NCI-H128 (cell line): ENCODE results near the gene PCDHGA5.
A peak's percentile ranks its signal among the peaks of the same experiment; 100 is the strongest.
"Not testable (repeated sequence)": the region's sequence is repeated elsewhere in the genome, so short reads cannot be mapped to it uniquely, and the experiment has no call there.

Experiments used
- DNase-seq: peaks from one replicate; lab custom pipeline; 2025; ENCODE audit not compliant: unreplicated experiment; lab: John Stamatoyannopoulos, UW

The PCDHGA5 gene

DNA sequence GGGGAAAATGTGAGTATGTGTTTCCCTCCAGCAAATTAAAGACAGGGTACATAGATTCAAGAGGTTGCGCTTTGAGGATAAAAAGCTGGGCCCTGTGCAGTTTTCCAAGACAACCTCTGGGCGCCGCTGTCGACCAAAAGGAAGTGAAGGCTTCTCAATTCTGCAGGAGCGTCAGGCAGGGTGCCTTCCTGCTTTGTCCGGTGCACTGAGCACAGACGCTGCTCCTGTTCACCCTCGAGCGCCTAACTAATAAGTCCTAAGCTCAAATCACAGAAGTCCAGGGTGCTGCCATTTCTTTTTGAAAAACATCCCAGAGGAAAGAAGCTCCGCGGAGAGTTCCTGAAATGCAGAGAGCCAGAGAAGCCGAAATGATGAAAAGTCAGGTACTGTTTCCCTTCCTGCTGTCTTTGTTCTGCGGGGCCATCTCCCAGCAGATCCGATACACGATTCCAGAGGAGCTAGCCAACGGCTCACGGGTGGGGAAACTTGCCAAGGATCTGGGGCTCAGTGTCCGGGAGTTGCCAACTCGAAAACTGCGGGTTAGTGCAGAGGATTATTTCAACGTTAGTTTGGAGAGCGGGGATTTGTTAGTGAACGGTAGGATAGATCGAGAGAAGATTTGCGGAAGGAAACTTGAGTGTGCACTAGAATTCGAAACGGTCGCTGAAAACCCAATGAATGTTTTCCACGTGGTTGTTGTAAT is 13.9 kb upstream of the PCDHGA5 start, which contains the start of gene PCDHGB1:
PCDHGB1 (plus strand) TSS at position 183 of the 703 bp plus-strand sequence; CDS start at position 345, 162 bp downstream.
- no peak for DNase-seq

DNA sequence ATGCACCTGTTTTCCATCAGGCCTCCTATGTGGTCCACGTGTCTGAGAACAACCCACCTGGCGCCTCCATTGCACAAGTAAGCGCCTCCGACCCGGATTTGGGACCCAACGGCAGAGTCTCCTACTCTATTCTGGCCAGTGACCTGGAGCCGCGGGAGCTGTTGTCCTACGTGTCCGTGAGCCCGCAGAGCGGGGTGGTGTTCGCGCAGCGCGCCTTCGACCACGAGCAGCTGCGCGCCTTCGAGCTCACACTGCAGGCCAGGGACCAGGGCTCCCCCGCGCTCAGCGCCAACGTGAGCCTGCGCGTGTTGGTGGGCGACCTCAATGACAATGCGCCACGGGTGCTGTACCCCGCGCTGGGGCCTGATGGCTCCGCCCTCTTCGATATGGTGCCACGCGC is 12.4 kb upstream of the PCDHGA5 start:
- no peak for DNase-seq

DNA sequence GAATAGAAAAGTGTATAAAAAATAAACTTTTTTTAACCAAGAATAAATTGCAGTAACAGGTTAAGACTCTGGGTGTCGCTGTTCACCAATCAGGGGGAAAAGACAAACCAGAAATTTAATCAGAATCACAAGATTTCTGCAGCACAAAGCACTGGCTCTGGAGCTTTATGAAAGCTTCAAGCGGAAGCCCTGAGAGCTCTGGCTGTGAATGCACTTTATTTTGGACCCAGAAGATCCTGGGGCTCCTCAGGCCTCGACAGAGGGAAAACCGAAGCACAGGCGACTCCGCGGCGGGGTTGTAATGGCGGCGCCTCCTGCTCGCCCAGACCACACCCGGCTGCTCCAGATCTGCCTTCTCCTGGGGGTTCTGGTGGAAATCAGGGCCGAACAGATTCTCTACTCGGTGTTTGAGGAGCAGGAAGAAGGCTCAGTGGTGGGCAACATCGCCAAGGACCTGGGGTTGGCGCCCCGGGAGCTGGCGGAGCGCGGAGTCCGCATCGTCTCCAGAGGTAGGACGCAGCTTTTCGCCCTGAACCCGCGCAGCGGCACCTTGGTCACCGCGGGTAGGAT is 9.0 kb upstream of the PCDHGA5 start, which contains the start of gene PCDHGA4:
PCDHGA4 (plus strand) TSS at position 122 of the 570 bp plus-strand sequence; CDS start at position 209, 87 bp downstream.
- DNase-seq, result no peak

DNA sequence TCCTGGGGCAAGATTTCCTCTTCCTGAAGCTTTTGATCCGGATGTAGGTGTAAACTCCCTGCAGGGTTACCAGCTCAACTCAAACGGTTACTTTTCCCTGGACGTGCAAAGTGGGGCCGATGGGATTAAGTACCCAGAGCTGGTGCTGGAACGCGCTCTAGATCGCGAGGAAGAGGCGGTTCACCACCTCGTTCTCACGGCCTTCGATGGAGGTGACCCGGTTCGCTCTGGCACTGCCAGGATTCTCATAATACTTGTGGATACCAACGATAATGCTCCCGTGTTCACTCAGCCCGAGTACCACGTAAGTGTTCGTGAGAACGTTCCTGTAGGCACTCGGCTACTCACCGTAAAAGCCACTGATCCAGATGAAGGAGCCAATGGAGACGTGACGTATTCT is 8.3 kb upstream of the PCDHGA5 start:
- DNase-seq, result no peak

DNA sequence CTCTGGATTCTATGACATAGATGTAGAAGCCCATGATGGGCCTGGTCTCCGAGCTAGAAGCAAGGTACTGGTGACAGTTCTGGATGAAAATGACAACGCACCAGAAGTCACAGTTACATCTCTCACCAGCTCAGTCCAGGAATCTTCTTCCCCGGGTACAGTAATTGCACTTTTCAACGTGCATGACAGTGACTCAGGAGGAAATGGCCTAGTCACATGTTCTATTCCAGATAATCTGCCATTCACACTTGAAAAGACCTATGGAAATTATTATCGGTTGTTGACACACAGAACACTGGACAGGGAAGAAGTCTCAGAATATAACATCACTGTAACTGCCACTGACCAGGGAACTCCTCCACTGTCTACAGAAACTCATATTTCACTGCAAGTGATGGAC is 7.8 kb upstream of the PCDHGA5 start:
- DNase-seq, result no peak

DNA sequence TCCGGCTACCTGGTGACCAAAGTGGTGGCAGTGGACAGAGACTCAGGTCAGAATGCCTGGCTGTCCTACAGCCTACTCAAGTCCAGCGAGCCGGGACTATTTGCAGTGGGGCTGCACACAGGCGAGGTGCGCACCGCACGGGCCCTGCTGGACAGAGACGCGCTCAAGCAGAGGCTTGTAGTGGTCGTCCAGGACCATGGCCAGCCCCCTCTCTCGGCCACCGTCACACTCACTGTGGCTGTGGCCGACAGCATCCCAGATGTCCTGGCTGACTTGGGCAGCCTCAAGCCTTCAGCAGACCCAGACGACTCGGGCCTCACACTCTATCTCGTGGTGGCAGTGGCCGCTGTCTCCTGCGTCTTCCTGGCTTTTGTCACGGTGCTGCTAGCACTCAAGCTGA is 7.0 kb upstream of the PCDHGA5 start:
- no peak for DNase-seq

DNA sequence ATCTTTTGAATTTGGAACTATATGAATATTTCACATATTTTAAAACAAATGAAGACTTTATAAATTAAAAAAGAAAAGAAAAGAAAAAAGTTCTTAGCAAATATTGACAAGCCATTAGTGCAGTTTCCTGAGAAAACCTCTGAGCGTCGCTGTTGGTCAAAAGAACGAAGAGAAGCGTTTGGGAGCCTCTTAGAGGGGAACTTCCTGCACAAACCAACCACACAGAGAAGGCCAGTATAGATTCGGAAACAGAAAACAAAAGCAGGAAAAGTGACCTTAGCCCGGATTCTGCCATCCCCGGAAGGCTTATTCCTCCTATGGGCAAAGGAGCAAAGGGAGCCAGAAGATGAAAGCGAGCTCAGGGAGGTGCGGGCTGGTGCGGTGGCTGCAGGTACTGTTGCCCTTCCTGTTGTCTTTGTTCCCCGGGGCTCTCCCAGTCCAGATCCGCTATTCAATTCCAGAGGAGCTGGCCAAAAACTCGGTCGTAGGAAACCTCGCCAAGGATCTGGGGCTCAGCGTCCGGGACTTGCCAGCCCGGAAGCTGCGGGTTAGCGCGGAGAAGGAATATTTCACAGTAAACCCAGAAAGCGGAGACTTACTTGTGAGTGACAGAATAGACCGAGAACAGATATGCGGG is 4.1 kb upstream of the PCDHGA5 start, which contains the start of gene PCDHGB2:
PCDHGB2 (plus strand) TSS at position 205 of the 637 bp plus-strand sequence; CDS start at position 347, 142 bp downstream.
- DNase-seq, result peak; percentile 17

DNA sequence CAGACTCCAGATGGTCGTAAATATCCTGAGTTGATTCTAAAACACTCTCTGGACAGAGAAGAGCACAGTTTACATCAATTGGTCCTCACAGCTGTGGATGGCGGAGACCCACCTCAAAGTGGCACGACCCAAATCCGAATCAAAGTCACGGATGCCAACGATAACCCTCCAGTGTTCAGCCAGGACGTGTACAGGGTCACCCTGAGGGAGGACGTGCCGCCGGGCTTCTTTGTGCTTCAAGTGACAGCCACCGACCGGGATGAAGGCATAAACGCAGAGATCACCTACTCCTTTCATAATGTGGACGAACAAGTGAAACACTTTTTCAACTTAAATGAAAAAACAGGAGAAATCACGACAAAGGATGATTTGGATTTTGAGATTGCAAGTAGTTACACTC is 3.3 kb upstream of the PCDHGA5 start:
- no peak for DNase-seq

DNA sequence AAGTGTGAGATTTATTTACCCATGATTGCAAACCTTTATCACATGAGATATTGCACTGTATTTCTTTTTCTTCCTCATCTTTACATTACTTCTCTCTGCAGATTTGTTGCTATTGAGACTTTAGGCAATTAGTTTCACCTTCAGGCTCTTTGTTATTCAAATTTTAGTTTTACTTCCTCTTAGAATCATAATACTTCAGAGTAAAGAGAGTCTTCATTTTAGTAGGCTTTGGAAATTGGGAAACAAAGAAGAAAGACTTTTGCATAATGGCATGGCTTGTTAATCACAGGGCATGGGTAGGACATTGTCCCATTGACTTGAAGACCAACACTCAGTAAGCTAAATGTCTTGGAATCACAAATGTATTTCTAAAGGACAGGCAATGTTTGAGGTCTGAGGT is 1.2 kb upstream of the PCDHGA5 start:
- DNase-seq, result no peak

DNA sequence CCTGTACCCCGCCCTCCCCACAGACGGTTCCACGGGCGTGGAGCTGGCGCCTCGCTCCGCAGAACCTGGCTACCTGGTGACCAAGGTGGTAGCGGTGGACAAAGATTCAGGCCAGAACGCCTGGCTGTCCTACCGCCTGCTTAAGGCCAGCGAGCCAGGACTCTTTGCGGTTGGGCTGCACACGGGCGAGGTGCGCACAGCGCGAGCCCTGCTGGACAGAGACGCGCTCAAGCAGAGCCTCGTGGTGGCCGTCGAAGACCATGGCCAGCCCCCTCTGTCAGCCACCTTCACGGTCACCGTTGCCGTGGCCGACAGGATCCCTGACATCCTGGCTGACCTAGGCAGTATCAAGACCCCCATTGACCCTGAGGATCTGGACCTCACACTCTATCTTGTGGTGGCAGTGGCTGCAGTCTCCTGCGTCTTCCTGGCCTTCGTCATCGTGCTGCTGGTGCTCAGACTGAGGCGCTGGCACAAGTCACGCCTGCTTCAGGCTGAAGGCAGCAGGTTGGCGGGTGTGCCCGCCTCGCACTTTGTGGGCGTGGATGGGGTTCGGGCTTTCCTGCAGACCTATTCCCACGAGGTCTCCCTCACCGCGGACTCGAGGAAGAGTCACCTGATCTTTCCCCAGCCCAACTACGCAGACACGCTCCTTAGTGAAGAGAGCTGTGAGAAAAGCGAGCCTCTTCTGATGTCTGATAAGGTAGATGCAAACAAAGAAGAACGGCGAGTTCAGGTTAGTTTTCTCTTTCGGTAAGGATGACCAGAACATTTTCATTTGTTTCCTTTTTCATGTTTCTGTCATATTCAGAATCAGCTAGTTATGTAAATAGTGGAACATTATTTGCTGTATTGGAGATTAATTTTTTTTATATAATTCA is 2.3 kb downstream of the PCDHGA5 start:
- DNase-seq, result no peak

DNA sequence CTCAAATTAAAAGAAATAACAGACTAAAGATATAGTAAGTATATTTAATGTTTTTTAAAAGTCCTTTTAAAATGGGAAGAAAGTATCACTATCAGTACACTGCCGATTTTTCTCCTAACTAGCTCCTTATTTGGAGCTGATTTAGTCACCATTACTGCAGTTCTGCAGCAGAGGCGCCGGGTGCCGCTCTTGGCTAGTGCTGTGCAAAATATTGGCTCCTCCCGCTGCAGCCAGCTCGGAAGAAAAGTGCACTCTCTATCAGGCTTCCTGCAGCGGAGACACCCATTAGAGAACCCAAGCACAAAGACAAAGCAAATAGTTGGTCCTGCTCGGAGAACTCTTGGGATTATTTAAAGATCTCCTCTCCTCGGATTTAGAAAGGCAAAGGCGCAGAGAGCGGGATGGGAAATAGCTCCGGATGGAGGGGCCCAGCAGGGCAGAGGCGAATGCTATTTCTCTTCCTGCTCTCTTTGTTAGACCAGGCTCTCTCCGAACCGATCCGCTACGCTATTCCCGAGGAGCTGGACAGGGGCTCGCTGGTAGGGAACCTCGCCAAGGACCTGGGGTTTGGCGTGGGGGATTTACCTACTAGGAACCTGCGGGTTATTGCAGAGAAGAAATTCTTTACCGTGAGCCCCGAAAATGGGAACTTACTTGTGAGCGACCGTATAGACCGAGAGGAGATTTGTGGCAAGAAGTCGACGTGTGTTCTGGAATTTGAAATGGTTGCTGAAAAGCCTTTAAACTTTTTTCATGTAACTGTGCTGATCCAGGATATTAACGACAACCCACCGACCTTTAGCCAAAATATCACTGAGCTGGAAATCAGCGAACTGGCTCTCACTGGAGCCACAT is 6.3 kb downstream of the PCDHGA5 start, which contains the start of gene PCDHGB3:
PCDHGB3 (plus strand) TSS at position 249 of the 855 bp plus-strand sequence; CDS start at position 402, 153 bp downstream.
- no peak for DNase-seq

DNA sequence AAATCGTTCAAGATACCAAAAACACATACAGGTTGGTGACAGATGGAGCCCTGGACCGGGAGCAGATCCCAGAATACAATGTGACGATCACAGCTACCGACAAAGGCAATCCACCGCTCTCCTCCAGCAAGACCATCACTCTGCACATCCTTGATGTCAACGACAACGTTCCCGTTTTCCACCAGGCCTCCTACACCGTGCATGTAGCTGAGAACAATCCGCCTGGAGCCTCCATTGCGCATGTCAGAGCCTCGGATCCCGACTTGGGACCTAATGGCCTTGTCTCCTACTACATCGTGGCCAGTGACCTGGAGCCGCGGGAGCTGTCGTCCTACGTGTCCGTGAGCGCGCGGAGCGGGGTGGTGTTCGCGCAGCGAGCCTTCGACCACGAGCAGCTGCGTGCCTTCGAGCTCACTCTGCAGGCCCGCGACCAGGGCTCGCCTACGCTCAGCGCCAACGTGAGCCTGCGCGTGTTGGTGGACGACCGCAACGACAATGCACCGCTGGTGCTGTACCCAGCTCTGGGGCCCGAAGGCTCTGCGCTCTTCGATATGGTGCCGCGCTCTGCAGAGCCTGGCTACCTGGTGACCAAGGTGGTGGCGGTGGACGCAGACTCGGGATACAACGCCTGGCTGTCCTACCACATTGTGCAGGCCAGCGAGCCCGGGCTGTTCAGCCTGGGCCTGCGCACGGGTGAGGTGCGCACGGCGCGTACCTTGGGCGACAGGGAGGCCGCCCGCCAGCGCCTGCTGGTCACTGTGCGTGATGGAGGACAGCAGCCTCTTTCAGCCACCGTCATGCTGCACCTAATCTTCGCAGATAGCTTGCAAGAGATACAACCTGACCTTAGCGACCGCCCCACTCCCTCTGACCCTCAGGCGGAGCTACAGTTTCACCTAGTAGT is 7.9 kb downstream of the PCDHGA5 start:
- DNase-seq, result no peak

DNA sequence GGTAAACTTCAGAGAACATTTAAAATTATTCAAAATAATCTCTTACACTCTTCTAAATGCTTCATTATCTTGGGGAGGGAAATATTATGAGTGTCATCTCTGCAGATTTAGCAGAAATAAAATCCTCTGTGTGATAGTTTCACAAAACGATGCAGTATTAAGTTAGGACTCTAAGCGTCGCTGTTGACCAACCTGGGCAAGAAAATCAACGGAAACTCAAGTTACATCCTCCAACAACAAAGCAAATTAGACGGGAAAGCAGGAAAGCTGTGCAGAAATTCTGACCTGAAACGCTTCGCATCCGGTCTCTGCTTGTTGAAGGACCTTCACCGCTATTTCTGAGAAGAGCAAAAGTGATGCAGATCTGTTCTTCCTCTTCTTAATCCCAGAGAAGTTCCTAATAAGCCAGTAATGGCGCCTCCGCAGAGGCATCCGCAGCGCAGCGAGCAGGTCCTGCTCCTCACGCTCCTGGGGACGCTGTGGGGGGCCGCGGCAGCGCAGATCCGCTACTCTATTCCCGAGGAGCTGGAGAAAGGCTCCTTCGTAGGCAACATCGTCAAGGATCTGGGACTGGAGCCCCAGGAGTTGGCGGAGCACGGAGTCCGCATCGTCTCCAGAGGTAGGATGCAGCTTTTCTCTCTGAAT is 9.8 kb downstream of the PCDHGA5 start, which contains the start of gene PCDHGA6:
PCDHGA6 (plus strand) TSS at position 219 of the 645 bp plus-strand sequence; CDS start at position 412, 193 bp downstream.
- no peak for DNase-seq

DNA sequence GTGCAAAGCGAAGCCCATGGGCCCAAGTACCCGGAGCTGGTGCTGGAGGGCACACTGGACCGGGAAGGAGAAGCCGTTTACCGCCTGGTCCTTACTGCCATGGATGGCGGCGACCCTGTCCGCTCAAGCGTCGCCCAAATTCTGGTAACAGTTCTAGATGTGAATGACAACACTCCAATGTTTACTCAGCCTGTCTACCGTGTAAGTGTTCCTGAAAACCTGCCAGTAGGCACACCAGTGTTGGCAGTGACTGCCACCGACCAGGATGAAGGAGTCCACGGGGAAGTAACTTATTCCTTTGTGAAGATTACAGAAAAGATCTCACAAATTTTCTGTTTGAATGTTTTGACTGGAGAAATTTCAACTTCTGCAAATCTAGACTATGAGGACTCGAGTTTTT is 10.7 kb downstream of the PCDHGA5 start:
- DNase-seq, result no peak

DNA sequence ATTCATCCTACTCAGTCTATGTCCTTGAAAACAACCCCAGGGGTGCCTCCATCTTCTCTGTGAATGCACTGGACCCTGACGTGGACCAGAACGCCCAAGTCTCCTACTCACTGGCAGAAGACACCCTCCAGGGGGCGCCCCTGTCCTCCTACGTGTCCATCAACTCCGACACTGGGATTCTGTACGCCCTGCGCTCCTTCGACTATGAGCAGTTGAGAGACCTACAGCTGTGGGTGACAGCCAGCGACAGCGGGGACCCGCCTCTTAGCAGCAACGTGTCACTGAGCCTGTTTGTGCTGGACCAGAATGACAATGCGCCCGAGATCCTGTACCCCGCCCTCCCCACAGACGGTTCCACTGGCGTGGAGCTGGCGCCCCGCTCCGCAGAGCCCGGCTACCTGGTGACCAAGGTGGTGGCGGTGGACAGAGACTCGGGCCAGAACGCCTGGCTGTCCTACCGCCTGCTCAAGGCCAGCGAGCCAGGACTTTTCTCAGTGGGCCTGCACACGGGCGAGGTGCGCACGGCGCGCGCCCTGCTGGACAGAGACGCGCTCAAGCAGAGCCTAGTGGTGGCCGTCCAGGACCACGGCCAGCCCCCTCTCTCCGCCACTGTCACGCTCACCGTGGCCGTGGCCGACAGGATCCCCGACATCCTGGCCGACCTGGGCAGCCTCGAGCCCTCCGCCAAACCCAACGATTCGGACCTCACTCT is 11.6 kb downstream of the PCDHGA5 start:
- not testable (repeated sequence) for DNase-seq

DNA sequence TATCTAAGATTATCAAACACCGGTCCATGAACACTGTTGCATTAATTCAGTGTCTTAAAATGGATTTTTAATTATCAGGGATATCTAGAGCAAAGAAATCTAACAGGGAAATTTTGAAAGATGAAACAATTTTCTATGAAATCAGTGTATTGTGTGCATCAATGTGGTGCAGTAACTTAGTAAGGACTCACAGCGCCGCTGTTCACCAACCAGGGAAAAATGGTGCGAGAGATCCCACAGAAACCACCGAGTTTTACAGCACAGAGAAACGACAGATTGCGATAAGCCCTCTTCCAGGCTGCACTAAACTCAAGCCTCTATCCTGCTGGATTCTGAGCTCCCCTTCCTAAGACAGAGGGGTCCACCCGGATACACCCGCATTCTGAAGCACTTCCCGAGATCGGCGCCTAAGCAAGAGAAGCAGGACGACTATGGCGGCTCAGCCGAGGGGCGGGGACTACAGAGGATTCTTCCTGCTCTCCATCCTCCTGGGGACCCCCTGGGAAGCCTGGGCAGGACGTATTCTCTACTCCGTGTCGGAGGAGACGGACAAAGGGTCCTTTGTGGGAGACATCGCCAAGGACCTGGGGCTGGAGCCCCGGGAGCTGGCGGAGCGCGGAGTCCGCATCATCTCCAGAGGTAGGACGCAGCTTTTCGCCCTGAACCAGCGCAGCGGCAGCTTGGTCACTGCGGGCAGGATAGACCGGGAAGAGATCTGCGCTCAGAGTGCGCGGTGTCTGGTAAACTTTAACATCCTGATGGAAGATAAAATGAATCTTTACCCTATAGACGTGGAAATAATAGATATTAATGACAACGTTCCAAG is 18.7 kb downstream of the PCDHGA5 start, which contains the start of gene PCDHGA7:
PCDHGA7 (plus strand) TSS at position 274 of the 826 bp plus-strand sequence; CDS start at position 432, 158 bp downstream.
- no peak for DNase-seq

DNA sequence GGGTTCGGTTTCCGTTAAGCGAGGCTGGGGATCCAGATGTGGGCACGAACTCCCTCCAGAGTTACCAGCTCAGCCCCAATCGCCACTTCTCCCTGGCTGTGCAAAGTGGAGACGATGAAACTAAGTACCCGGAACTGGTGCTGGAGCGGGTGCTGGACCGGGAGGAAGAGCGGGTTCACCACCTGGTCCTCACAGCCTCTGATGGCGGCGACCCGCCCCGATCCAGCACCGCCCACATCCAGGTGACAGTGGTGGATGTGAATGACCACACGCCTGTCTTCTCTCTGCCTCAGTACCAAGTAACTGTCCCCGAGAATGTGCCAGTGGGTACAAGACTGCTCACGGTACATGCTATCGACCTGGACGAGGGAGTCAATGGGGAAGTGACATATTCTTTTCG is 19.4 kb downstream of the PCDHGA5 start:
- DNase-seq, result no peak
